ENCODE measurements around the gene SCP2. TPM values are rescaled to one million over a fixed set of nuclear protein-coding genes. Genes with fewer than 3 reads are reported as not detected.
"Not testable (repeated sequence)": the region's sequence is repeated elsewhere in the genome, so short reads cannot be mapped to it uniquely, and the experiment has no call there.

Gene SCP2
- total RNA-seq, 1 experiment from 2014 or later, result 73.2 TPM

DNA sequence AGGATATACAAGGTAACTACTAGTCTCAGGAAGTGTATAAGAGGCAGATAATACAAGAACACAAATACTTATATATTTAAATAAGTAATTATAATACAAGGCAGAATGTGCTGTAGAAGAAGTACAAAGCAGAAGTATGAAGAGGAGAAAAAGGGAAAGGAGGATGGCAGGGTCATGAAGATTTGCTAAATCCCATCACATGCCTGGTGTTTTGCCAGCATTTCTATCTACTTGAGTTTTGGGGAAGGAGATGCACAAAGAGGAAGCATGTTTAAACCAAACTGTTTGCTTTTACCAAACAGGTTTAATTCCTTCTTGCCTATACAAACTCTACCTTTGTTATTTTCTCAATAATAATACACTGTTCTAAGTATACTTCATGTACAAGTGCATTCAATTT lies 74.1 kb downstream of the SCP2 start:
- TF ChIP-seq, protein P1, sequence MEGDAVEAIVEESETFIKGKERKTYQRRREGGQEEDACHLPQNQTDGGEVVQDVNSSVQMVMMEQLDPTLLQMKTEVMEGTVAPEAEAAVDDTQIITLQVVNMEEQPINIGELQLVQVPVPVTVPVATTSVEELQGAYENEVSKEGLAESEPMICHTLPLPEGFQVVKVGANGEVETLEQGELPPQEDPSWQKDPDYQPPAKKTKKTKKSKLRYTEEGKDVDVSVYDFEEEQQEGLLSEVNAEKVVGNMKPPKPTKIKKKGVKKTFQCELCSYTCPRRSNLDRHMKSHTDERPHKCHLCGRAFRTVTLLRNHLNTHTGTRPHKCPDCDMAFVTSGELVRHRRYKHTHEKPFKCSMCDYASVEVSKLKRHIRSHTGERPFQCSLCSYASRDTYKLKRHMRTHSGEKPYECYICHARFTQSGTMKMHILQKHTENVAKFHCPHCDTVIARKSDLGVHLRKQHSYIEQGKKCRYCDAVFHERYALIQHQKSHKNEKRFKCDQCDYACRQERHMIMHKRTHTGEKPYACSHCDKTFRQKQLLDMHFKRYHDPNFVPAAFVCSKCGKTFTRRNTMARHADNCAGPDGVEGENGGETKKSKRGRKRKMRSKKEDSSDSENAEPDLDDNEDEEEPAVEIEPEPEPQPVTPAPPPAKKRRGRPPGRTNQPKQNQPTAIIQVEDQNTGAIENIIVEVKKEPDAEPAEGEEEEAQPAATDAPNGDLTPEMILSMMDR (conservative IDR thresholded peaks at IDR 0.05; ENCODE audit: low read depth, low read length), result no peak
- no peak for TF ChIP-seq EZH2 (IDR thresholded peaks at IDR 0.05; ENCODE audit: borderline replicate concordance, low read depth, low read length, poor library complexity, severe bottlenecking)
- CTCF ChIA-PET, result no interaction called here
- H3K27me3 ChIP-seq (replicated peaks; ENCODE audit: insufficient read depth, low read depth, low read length, poor library complexity), result no peaks in the 10 kb centered on the region
- BruUV-seq (replicated peaks), result no TSS peak
- DNase-seq (ENCODE audit: low spot score), result no peak
- no peaks in the 10 kb centered on the region for H3K36me3 ChIP-seq (ENCODE audit: insufficient read depth, low read length, poor library complexity, severe bottlenecking)
- intact Hi-C loops (cut with micrococcal nuclease; ENCODE audit: unreplicated experiment), result no loop called here
- no peaks in the 10 kb centered on the region for H3K4me1 ChIP-seq (ENCODE audit: insufficient read depth, low read length, poor library complexity, severe bottlenecking)
- H3K9me3 ChIP-seq (ENCODE audit: low read depth, low read length, poor library complexity, severe bottlenecking), result no peaks in the 10 kb centered on the region
- H3K4me3 ChIP-seq (ENCODE audit: low read depth, low read length, poor library complexity, severe bottlenecking), result no peak overlapping the region
- POLR2A ChIA-PET (ENCODE audit: low non-redundant PET), result no interaction called here
- no peak overlapping the region for H3K27ac ChIP-seq (ENCODE audit: low read depth, low read length, poor library complexity, severe bottlenecking)

DNA sequence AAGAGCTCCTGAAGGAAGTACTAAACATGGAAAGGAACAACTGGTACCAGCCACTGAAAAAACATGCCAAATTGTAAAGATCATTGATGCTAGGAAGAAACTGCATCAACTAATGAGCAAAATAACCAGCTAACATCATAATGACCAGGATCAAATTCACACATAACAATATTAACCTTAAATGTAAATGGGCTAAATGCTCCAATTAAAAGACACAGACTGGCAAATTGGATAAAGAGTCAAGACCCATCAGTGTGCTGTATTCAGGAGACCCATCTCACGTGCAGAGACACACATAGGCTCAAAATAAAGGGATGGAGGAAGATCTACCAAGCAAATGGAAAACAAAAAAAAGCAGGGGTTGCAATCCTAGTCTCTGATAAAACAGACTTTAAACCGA lies 79.5 kb downstream of the SCP2 start:
- H3K4me3 ChIP-seq (ENCODE audit: low read depth, low read length, poor library complexity, severe bottlenecking); CTCF ChIA-PET; H3K27ac ChIP-seq (ENCODE audit: low read depth, low read length, poor library complexity, severe bottlenecking); POLR2A ChIA-PET (ENCODE audit: low non-redundant PET); H3K27me3 ChIP-seq (replicated peaks; ENCODE audit: insufficient read depth, low read depth, low read length, poor library complexity); H3K9me3 ChIP-seq (ENCODE audit: low read depth, low read length, poor library complexity, severe bottlenecking); H3K36me3 ChIP-seq (ENCODE audit: insufficient read depth, low read length, poor library complexity, severe bottlenecking); H3K4me1 ChIP-seq (ENCODE audit: insufficient read depth, low read length, poor library complexity, severe bottlenecking); intact Hi-C loops (cut with micrococcal nuclease; ENCODE audit: unreplicated experiment); DNase-seq (ENCODE audit: low spot score); BruUV-seq (replicated peaks): not testable (repeated sequence)

DNA sequence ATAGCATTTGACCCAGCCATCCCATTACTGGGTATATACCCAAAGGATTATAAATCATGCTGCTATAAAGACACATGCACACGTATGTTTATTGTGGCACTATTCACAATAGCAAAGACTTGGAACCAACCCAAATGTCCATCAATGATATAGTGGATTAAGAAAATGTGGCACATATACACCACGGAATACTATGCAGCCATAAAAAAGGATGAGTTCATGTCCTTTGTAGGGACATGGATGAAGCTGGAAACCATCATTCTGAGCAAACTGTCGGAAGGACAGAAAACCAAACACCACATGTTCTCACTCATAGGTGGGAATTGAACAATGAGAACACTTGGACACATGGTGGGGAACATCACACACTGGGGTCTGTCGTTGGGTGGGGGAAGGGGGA lies 83.2 kb downstream of the SCP2 start:
- H3K4me3 ChIP-seq (ENCODE audit: low read depth, low read length, poor library complexity, severe bottlenecking); H3K4me1 ChIP-seq (ENCODE audit: insufficient read depth, low read length, poor library complexity, severe bottlenecking); BruUV-seq (replicated peaks): not testable (repeated sequence)

DNA sequence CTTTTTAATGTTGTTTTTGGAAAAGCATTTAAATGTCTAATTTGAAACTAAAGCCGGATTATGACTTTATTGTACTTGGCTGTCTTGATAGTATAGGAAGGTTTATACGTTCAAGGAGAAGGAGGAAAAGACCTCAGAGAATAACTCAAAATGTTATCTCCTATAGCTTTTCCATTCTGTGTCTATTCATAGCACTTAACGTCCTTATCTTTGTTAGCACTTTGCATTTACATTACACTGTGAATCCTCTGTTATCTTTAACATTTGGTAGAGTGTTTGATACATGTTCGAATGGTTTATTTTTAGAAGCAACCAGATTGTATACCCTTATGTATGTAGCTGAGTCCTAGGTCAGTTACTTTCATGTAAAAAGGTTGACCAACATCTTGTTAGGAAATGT lies 84.1 kb downstream of the SCP2 start:
- no TSS peak for BruUV-seq (replicated peaks)
- intact Hi-C loops (cut with micrococcal nuclease; ENCODE audit: unreplicated experiment), result no loop called here
- Histone ChIP-seq H3K27ac (ENCODE audit: low read depth, low read length, poor library complexity, severe bottlenecking) (no peak overlapping the region), H3K4me3 (ENCODE audit: low read depth, low read length, poor library complexity, severe bottlenecking) (no peak overlapping the region), H3K36me3 (ENCODE audit: insufficient read depth, low read length, poor library complexity, severe bottlenecking) (no peaks in the 10 kb centered on the region), H3K27me3 (replicated peaks; ENCODE audit: insufficient read depth, low read depth, low read length, poor library complexity) (no peaks in the 10 kb centered on the region), H3K9me3 (ENCODE audit: low read depth, low read length, poor library complexity, severe bottlenecking) (no peaks in the 10 kb centered on the region), H3K4me1 (ENCODE audit: insufficient read depth, low read length, poor library complexity, severe bottlenecking) (peaks cover 9% of the 10 kb centered on the region)
- POLR2A ChIA-PET (ENCODE audit: low non-redundant PET), result no interaction called here
- no peak for TF ChIP-seq EZH2 (IDR thresholded peaks at IDR 0.05; ENCODE audit: borderline replicate concordance, low read depth, low read length, poor library complexity, severe bottlenecking)
- TF ChIP-seq, protein P1 (conservative IDR thresholded peaks at IDR 0.05; ENCODE audit: low read depth, low read length), result no peak
- CTCF ChIA-PET, result no interaction called here
- no peak for DNase-seq (ENCODE audit: low spot score)

More for the DNA sequence above, 83.2 kb downstream of the SCP2 start:
- H3K27ac ChIP-seq (ENCODE audit: low read depth, low read length, poor library complexity, severe bottlenecking); H3K9me3 ChIP-seq (ENCODE audit: low read depth, low read length, poor library complexity, severe bottlenecking); H3K27me3 ChIP-seq (replicated peaks; ENCODE audit: insufficient read depth, low read depth, low read length, poor library complexity); H3K36me3 ChIP-seq (ENCODE audit: insufficient read depth, low read length, poor library complexity, severe bottlenecking); CTCF ChIA-PET; DNase-seq (ENCODE audit: low spot score); intact Hi-C loops (cut with micrococcal nuclease; ENCODE audit: unreplicated experiment); POLR2A ChIA-PET (ENCODE audit: low non-redundant PET): not testable (repeated sequence)

Measured in A673 (cell line).